Measurements from ENCODE around the gene EMD.

Gene EMD

DNA sequence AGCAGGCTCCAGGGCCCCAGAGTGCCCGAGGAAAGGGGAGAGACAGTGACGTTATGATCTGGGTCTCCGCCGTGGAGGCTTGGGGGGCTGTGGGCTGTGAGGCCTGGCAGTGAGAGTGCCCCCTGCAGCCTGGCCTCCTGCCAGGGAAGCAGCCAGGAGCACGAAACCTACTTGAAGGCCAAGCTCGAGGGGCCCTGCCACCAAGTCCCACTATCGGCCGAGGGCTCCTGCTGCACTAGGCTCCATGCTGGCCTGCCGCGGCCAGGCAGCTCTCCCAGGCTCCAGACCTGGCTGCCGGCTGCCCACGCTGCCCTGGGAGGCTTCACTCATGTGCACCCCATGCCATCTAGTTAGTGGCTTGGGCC lies 23.3 kb upstream of the EMD start:
- FAIRE-seq, result no peak

DNA sequence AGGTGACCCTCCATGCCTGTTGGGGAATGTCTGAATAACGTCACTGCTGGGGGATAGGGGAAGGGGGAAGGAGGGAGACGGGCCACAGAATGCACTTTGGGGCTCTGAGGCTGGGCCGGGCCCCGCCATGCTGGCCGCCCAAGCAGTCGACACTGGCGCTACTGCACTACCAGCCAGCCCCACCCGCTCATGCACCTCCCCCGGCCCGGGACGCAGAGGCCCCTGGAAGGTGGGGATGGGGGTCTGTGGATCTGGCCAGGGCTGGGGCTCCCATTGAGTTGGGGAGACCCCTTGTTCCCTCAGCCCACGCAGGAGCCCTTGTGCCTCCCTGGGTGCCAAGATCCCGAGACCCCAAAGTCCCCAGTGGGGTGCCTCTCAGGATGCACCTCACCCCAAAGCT lies 22.5 kb upstream of the EMD start:
- FAIRE-seq, result no peak

- FAIRE-seq, result no peak
Observed at GRCh38 chrX:154357205-154357604, 21.9 kb upstream of the EMD start.

DNA sequence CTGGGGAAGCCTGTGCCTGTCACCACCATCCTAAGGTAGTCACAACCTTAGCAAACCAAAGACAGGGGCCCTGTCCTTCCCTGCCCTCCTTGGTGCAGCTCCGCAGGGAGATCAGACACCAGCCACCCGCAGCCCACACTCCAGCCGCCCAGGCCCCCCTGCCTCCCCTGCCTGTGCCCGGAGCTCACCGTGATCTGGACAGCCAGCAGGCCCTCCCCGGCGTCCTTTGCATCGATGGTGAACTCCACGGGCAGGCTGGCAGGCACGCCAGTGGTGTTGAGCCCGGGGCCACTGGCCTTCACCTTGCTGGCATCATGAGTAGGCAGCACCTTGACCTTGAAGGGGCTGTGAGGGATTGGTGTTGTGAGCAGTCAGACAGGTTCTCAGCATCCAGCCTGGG lies 21.1 kb upstream of the EMD start:
- FAIRE-seq, result no peak

DNA sequence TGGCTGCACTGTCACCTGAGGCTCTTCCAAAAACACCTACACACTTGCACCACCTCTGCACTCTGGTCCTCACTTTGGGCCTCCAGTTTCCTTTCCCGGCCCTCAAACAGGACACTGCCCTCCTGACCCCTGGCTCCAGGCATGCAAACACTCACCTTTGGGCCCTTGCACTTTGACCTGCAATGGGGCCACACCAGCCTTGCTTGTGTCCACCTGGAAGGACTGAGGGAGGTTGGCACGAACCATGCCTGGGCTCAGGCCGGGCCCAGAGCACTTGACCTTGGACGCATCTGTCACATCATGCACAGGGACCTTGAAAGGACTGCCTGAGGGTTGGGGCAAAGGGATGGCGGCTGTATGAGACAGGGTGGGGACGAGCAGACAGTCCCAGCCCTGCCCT lies 20.3 kb upstream of the EMD start:
- no peak for FAIRE-seq

DNA sequence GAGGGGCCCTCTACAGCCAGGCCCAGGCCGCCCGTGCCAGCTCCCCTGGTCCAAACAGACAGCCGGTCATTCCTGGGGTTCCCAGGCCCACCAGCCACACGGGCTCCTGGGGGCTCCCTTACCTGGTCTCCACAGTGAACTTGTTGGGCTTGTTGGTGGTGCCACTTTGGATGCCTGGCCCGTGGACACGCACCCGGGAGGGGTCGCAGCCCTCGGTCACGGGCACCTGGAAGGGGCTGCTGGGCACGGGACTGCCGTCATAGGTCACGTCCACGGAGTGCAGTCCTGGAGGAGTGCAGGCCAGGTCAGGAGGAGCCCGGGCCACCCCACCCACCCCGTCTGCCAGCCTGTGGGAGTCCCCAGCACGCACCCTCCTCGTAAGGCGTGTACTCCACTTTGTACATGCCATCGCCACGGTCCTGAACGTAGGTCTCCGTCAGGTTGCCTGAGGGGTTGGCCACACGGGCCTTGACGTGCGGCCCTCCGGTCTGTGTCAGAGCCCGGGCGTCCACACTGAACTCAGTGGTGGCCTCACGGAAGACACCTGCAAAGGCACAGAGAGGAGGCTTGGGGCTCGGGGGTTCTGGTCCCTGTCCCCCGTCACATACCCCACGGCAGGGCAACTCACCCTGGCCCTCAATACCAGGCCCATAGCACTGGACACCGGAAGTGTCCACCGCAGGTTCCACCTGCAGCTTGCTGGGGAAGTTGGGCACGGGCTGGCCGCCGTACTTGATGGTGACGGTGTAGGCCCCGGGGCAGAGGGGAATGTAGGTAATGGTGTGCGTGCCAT lies 19.5 kb upstream of the EMD start:
- FAIRE-seq, result no peak

- no peak for FAIRE-seq
Observed at GRCh38 chrX:154360155-154360713, 18.9 kb upstream of the EMD start.

- no peak for FAIRE-seq
Observed at GRCh38 chrX:154362085-154362742, 16.9 kb upstream of the EMD start.

DNA sequence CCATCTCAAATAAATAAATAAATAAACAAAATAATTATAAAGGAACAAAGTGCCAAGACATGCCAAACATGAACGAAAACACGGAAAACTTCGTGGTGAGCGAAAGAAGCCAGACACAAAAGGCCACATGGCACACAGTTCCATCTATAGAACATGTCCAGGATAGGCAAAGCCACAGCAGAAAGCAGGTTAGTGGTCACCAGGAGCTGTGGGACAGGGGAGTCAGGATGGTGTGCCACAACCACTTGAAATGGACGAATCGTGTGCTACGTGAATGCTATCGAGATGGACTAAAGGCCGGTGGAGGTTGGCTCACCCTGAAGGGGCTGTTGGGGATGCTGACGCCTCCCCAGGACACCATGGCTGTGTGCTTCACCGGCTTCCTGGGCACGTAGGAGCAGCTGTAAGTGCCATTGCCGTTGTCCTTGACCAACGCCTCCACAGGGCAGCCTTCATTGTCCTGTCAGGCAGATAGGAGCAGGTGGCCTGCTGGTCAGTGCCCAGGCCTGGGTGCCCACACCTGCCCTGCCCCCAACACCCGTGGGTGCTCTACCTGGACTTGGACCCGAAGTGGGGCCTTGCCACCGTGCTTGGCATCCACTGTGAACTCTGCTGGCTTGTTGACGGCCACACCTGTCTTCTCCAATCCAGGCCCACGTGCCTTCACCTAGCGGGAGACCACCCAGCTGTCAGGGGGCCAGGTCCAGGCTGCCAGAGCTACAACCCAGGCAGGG lies 15.2 kb upstream of the EMD start:
- FAIRE-seq, result no peak

GRCh38 chrX:154365052-154365600 lies 14.0 kb upstream of the EMD start:
- no peak for FAIRE-seq

DNA sequence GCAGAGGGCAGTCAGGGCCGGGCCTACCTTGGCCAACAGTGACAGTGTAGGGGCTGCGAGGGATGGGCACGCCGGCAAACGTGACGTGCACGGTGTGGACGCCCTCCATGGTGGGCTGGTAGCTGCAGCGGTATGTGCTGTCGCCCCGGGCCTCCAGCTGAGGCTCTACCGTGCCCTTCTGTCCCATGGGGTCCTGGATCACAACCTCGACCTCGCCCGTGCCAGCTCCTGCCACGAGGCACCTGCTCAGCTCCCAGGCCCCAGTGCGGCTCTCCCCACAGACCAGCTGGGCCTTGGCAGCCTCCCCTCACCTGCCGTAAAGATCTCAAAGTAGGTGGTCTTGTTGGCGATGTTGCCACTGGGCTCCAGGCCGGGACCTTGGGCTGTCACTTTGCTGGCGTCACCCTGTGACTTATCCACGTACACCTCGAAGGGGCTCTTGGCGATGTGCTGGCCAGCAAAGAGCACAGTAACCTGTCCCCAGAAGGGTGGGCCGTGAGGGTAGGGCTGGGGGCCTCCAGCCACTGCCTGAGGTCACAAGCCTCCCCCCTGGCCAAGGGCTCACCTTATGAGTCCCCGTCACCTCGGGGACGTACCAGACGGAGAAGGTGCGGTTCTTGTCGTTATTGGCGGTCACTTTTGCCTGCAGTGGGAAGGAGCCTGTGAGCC lies 13.0 kb upstream of the EMD start:
- no peak for FAIRE-seq

GRCh38 chrX:154366666-154367055 lies 12.4 kb upstream of the EMD start:
- no peak for FAIRE-seq

DNA sequence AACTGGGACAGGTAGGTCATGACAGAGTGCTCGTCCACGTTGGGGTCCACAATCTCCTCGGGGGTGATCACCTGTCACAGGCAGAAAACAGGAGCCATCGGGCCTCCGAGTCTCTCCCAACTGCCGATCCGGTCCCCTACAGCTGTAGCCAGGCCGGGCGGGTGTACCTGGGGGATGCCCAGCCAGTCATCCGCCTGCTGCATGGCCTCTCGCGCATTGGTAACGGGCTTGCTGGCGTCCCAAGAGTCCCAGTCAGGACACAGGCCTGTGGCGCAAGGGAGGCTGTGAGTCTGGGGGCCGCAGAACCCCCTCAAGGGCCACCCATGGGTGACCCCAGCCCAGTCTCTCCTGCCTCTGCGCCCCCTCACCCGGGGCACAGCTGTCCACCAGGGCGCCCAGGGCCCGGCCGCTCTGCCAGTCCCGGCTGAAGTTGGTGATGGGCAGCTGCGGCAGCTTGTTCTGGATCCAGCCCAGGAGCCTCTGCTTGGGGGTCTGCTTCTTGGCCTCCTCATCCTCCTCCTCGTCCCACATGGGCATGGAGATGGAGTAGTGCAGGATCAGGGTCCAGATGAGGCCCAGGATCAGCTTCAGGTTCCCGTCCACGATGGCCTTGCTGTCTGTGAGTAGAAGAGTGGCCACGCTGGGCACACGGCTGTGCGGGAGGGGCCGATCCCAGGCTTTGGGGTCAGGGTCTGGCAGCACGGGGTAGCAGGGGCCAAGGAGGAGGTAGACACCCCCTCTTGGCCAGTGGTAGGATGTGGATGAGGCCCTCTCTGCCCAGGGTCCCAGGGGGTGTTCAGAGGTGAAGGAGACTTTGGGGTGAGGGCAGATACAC lies 11.4 kb upstream of the EMD start:
- no peak for FAIRE-seq

- FAIRE-seq, result no peak
Observed at GRCh38 chrX:154368630-154369448, 10.3 kb upstream of the EMD start.

DNA sequence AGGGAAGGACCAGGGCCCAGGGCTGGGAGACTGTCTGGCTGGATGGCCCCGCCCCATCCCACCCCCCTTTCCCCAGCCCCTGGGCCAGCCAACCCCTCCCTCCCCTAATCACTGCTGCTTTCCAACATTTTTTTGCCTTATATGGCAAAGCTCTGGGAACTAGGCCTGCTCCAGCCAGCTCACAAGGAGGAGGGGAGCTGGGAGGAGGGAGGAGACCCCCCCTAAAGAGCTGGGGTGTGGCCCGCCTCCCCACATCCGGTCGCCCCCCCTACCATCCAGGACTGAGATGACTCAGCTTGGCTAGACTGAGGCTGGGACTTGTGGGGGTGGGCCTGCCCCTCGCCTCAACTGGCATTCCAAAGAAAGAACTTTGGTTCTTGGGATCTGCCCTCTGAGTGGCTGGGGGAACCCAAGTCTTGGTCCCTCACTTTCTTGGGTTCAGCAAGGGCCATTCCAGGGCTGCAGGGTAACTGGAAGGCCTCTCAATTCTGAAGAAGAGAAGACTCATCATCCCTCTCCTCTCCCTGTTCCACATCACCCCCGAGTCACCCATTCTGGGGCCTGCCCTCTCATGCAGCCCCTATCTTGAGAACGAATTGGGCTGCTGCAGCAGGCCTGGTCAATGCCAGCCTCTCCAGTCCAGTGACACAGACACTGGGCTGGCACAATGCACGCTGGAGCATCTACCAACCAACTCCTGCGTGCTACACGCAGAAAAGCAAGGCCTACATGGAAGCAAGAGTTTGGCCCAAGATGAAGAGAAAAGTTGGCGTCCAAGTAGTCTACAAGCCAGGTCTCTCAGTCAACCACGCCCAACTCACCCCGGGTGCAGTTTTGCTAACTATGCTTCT lies 9.4 kb upstream of the EMD start:
- no peak for FAIRE-seq

- FAIRE-seq, result no peak
Observed at GRCh38 chrX:154370300-154371016, 8.6 kb upstream of the EMD start.

DNA sequence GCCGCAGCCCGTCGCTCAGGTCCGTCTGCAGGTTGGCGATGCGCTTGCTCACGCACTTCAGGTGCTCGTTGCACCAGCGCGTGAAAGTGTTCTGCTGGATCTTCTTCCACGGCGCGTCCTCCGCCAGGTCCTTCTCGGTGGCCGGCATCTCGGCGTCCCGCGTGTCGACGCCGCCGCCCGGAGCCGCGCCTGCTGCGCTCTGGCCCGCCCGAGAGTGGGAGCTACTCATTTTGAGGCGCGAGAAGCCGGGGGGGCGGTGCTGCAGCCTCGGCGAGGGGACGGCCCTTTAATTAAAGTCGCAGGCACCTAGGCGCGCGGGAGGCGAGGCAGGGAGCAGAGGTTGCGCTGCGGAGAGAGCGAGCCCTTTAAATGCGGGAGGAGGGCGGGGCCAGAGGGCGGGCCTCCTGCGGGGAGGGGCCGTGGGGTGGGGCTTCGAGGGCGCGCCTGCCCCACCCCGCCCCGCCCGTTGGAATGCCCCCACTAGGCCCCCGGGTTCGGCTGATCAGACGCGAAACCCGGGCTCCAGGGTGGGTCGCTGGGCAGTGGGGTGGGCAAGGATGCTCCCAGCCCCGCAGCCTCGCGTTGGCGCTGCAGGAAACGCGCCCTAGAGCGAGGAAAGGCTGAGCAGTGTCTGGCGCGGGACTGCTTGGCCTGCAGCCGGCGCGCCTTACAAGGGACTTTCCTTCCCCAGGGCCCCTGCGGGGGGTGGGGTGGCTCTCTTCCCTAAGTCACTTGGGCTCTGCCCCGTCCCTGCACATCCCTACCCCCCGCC lies 7.9 kb upstream of the EMD start:
- FAIRE-seq, result no peak

DNA sequence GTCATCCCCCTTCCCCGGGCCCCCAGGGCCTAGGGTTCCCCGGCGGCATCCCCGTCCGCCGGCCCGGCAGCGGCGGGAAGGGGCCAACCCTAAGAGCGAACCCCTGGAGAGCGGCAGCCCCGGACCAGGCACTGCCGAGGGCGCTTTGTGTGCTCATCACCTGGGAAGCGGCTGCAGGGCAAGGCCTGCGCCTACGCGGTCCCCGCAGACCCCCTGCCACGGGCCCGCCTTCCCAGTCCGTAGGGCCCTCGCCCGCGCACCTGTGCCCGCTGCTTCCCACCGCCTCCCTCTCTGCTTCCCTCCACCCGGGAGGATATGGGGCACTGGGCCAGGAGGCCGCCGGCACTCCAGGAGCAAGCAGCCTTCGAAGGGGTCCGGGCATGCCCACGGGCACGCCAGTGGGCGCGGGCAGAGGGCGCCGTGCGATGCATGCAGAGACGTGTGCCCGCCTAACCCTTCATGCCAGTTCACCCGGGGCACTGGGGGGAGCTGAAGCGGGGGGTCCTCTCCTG lies 7.2 kb upstream of the EMD start:
- no peak for FAIRE-seq

All from TTC549 (cell line).